ENCODE data around the gene HOXD3. TPM values are rescaled to one million over a fixed set of nuclear protein-coding genes. Genes with fewer than 3 reads are reported as not detected.

The HOXD3 gene
- total RNA-seq, 2 experiments from 2014 or later = not detected

GRCh38 chr2:176145085-176145969 lies 11.8 kb upstream of the HOXD3 start:
- Histone ChIP-seq H3K27ac (ENCODE audit: low read depth in 1 of 2, low read length in 2 of 2) (no peak overlapping the region), H3K27me3 (ENCODE audit: control insufficient read depth in 1 of 2, insufficient read depth in 2 of 2, low read length in 2 of 2) (peaks cover 90 to 98% of the 10 kb centered on the region in 2 experiments), H3K9me3 (ENCODE audit: control insufficient read depth in 1 of 2, insufficient read depth in 1 of 2, low read length in 2 of 2) (peaks cover 0 to 39% of the 10 kb centered on the region in 2 experiments), H3K4me1 (ENCODE audit: insufficient read depth, low read length) (peaks cover 15% of the 10 kb centered on the region), H3K36me3 (ENCODE audit: insufficient read depth, low read length) (no peaks in the 10 kb centered on the region), H3K4me3 (ENCODE audit: low read length) (no peak overlapping the region)
- CTCF ChIA-PET = no interaction called here
- no peak for ATAC-seq (ENCODE audit: poor library complexity)
- DNase-seq = no peak
- peaks cover 8% of the 10 kb centered on the region for H3K4me1 Mint-ChIP-seq (ENCODE audit: low read depth)
- intact Hi-C loops (cut with DNase I, micrococcal nuclease) = no loop called here
- peaks cover 3% of the 10 kb centered on the region for H3K36me3 Mint-ChIP-seq (ENCODE audit: low read depth)
- peaks cover 97% of the 10 kb centered on the region for H3K27me3 Mint-ChIP-seq
- POLR2A ChIA-PET = no interaction called here
- no peak for TF ChIP-seq CTCF (IDR thresholded peaks at IDR 0.05)
- no peaks in the 10 kb centered on the region for H3K9me3 Mint-ChIP-seq
- H3K4me3 Mint-ChIP-seq = no peak overlapping the region
- no peak overlapping the region for H3K27ac Mint-ChIP-seq

GRCh38 chr2:176146101-176146500 lies 11.0 kb upstream of the HOXD3 start:
- POLR2A ChIA-PET = no interaction called here
- peaks cover 8% of the 10 kb centered on the region for H3K4me1 ChIP-seq (ENCODE audit: insufficient read depth, low read length)
- peaks cover 90 to 98% of the 10 kb centered on the region in 2 experiments for H3K27me3 ChIP-seq (ENCODE audit: control insufficient read depth in 1 of 2, insufficient read depth in 2 of 2, low read length in 2 of 2)
- CTCF ChIA-PET = no interaction called here
- ATAC-seq (ENCODE audit: poor library complexity) = no peak
- H3K27ac Mint-ChIP-seq = no peak overlapping the region
- peaks cover 4% of the 10 kb centered on the region for H3K4me1 Mint-ChIP-seq (ENCODE audit: low read depth)
- H3K9me3 Mint-ChIP-seq = no peaks in the 10 kb centered on the region
- intact Hi-C loops (cut with DNase I, micrococcal nuclease) = no loop called here
- H3K36me3 Mint-ChIP-seq (ENCODE audit: low read depth) = peaks cover 2% of the 10 kb centered on the region
- H3K36me3 ChIP-seq (ENCODE audit: insufficient read depth, low read length) = no peaks in the 10 kb centered on the region
- peaks cover 100% of the 10 kb centered on the region for H3K27me3 Mint-ChIP-seq
- H3K4me3 Mint-ChIP-seq = no peak overlapping the region
- H3K9me3 ChIP-seq (ENCODE audit: control insufficient read depth in 1 of 2, insufficient read depth in 1 of 2, low read length in 2 of 2) = peaks cover 0 to 38% of the 10 kb centered on the region in 2 experiments
- no peak for TF ChIP-seq CTCF (IDR thresholded peaks at IDR 0.05)
- no peak overlapping the region for H3K4me3 ChIP-seq (ENCODE audit: low read length)
- H3K27ac ChIP-seq (ENCODE audit: low read depth in 1 of 2, low read length in 2 of 2) = no peak overlapping the region
- DNase-seq = no peak

GRCh38 chr2:176146645-176147044 lies 10.5 kb upstream of the HOXD3 start:
- Mint-ChIP-seq H3K27me3 (peaks cover 100% of the 10 kb centered on the region), H3K4me3 (no peak overlapping the region), H3K9me3 (no peaks in the 10 kb centered on the region), H3K27ac (no peak overlapping the region), H3K4me1 (ENCODE audit: low read depth) (no peaks in the 10 kb centered on the region), H3K36me3 (ENCODE audit: low read depth) (no peaks in the 10 kb centered on the region)
- DNase-seq (no peak), ATAC-seq (ENCODE audit: poor library complexity) (no peak)
- Histone ChIP-seq H3K4me3 (ENCODE audit: low read length) (no peak overlapping the region), H3K27me3 (ENCODE audit: control insufficient read depth in 1 of 2, insufficient read depth in 2 of 2, low read length in 2 of 2) (peaks cover 89 to 98% of the 10 kb centered on the region in 2 experiments), H3K27ac (ENCODE audit: low read depth in 1 of 2, low read length in 2 of 2) (no peak overlapping the region), H3K36me3 (ENCODE audit: insufficient read depth, low read length) (no peaks in the 10 kb centered on the region), H3K9me3 (ENCODE audit: control insufficient read depth in 1 of 2, insufficient read depth in 1 of 2, low read length in 2 of 2) (peaks cover 0 to 41% of the 10 kb centered on the region in 2 experiments), H3K4me1 (ENCODE audit: insufficient read depth, low read length) (peaks cover 8% of the 10 kb centered on the region)
- intact Hi-C loops (cut with DNase I, micrococcal nuclease) = no loop called here
- CTCF ChIA-PET = no interaction called here
- POLR2A ChIA-PET = no interaction called here
- TF ChIP-seq CTCF (IDR thresholded peaks at IDR 0.05) = no peak

Measured in CD4-positive, alpha-beta T cell (primary cell).